ENCODE results near the gene FBLN1. TPM values are rescaled to one million over a fixed set of nuclear protein-coding genes. Genes with fewer than 3 reads are reported as not detected.
A peak's percentile ranks its signal among the peaks of the same experiment; 100 is the strongest.

Gene FBLN1
- polyA plus RNA-seq, 1 of the 3 experiments (the other 2 are of a cell fraction) = 147 TPM

- DNase-seq = no peak
- Histone ChIP-seq H3K4me1 (ENCODE audit: control insufficient read depth in 1 of 2, insufficient read depth in 2 of 2, low read depth in 1 of 2, low read length in 1 of 2) (peaks cover 20 to 40% of the 10 kb centered on the region in 2 experiments; a peak in 2 of 4 replicates), H3K4me2 (no peak overlapping the region), H3K79me2 (ENCODE audit: insufficient read depth) (no peaks in the 10 kb centered on the region), H3K4me3 (ENCODE audit: low read depth in 2 of 2, low read length in 1 of 2) (no peak overlapping the region), H3K27me3 (ENCODE audit: insufficient read depth) (no peaks in the 10 kb centered on the region), H3K9me2 (no peaks in the 10 kb centered on the region), H3K9me3 (no peaks in the 10 kb centered on the region), H3K27ac (ENCODE audit: low read depth in 2 of 2, low read length in 1 of 2) (peak overlapping the region in 1 of 2 experiments; percentile 2; a peak in 1 of 4 replicates), H3F3A (replicated peaks; ENCODE audit: insufficient read depth) (peaks cover 8% of the 10 kb centered on the region), H3K36me3 (replicated peaks in 1 of 2; ENCODE audit: control insufficient read depth in 1 of 2, insufficient read depth in 2 of 2, low read length in 1 of 2) (peaks cover 8 to 21% of the 10 kb centered on the region in 2 experiments), H3K9ac (no peak overlapping the region), H4K20me1 (ENCODE audit: insufficient read depth) (no peaks in the 10 kb centered on the region), H2AFZ (ENCODE audit: low read depth) (no peak overlapping the region)
- TF ChIP-seq SMC3 (IDR thresholded peaks at IDR 0.05; ENCODE audit: low read depth, low read length) = no peak
- TF ChIP-seq NRF1 (IDR thresholded peaks at IDR 0.05; ENCODE audit: low read depth, low read length) = no peak
- no peak for TF ChIP-seq MAX (IDR thresholded peaks at IDR 0.05; ENCODE audit: low read depth)
- TF ChIP-seq FOXM1 (IDR thresholded peaks at IDR 0.05; ENCODE audit: low read depth) = no peak
- no peak for TF ChIP-seq TEAD4 (IDR thresholded peaks at IDR 0.05; ENCODE audit: borderline replicate concordance, insufficient read depth)
- TF ChIP-seq FOXJ3 (CRISPR knock-in tag; IDR thresholded peaks at IDR 0.05) = no peak
- no peak for TF ChIP-seq NFIC (IDR thresholded peaks at IDR 0.05; ENCODE audit: borderline replicate concordance)
- no peak for TF ChIP-seq RAD21 (IDR thresholded peaks at IDR 0.05; ENCODE audit: low read length)
- no peak for TF ChIP-seq JUND (IDR thresholded peaks at IDR 0.05)
- no peak for TF ChIP-seq USF1 (IDR thresholded peaks at IDR 0.05; ENCODE audit: borderline replicate concordance, low read depth)
- TF ChIP-seq TCF12 (IDR thresholded peaks at IDR 0.05) = no peak
- no peak for TF ChIP-seq RXRA (IDR thresholded peaks at IDR 0.05; ENCODE audit: borderline replicate concordance, low read depth)
- TF ChIP-seq EP300 (IDR thresholded peaks at IDR 0.05; ENCODE audit: borderline replicate concordance in 1 of 2, low read depth in 1 of 2, low read length in 1 of 2) = no peak
- TF ChIP-seq ZBTB33 (IDR thresholded peaks at IDR 0.05; ENCODE audit: borderline replicate concordance, low read depth) = no peak
- CTCF ChIA-PET = interaction anchor here (2.3 to 5.1 kb wide), 2 partner anchors 20 to 93 kb away, joined by 6 to 21 read pairs; no protein-coding TSS in a partner anchor
- WGBS (ENCODE audit: low lambda C conversion rate) = 96% methylated on average over 17 of the region's 17 CpGs
- POLR2A ChIA-PET = no interaction called here
Observed at GRCh38 chr22:45533703-45534102, 31.0 kb downstream of the FBLN1 start.

GRCh38 chr22:45534339-45535192 is 31.9 kb downstream of the FBLN1 start:
- ChIA-PET CTCF (interaction anchor here (1.2 to 5.1 kb wide), 3 partner anchors 19 to 93 kb away, joined by 3 to 21 read pairs (median 6); no protein-coding TSS in a partner anchor), POLR2A (no interaction called here)
- Histone ChIP-seq H3K9me2 (no peaks in the 10 kb centered on the region), H3K4me2 (no peak overlapping the region), H3F3A (replicated peaks; ENCODE audit: insufficient read depth) (peaks cover 8% of the 10 kb centered on the region), H3K27me3 (ENCODE audit: insufficient read depth) (no peaks in the 10 kb centered on the region), H3K36me3 (replicated peaks in 1 of 2; ENCODE audit: control insufficient read depth in 1 of 2, insufficient read depth in 2 of 2, low read length in 1 of 2) (peaks cover 8 to 19% of the 10 kb centered on the region in 2 experiments), H4K20me1 (ENCODE audit: insufficient read depth) (no peaks in the 10 kb centered on the region), H3K9ac (no peak overlapping the region), H3K4me3 (ENCODE audit: low read depth in 2 of 2, low read length in 1 of 2) (no peak overlapping the region), H3K79me2 (ENCODE audit: insufficient read depth) (no peaks in the 10 kb centered on the region), H3K9me3 (no peaks in the 10 kb centered on the region), H2AFZ (ENCODE audit: low read depth) (no peak overlapping the region), H3K4me1 (ENCODE audit: control insufficient read depth in 1 of 2, insufficient read depth in 2 of 2, low read depth in 1 of 2, low read length in 1 of 2) (peaks cover 21 to 40% of the 10 kb centered on the region in 2 experiments; a peak in 2 of 4 replicates), H3K27ac (ENCODE audit: low read depth in 2 of 2, low read length in 1 of 2) (no peak overlapping the region; a peak in 1 of 4 replicates)
- TF ChIP-seq NFIC (IDR thresholded peaks at IDR 0.05; ENCODE audit: borderline replicate concordance) = no peak
- no peak for TF ChIP-seq RAD21 (IDR thresholded peaks at IDR 0.05; ENCODE audit: low read length)
- TF ChIP-seq TEAD4 (IDR thresholded peaks at IDR 0.05; ENCODE audit: borderline replicate concordance, insufficient read depth) = no peak
- TF ChIP-seq SIN3A (IDR thresholded peaks at IDR 0.05; ENCODE audit: borderline replicate concordance, low read depth, low read length) = no peak
- TF ChIP-seq RCOR1 (IDR thresholded peaks at IDR 0.05; ENCODE audit: low read length) = no peak
- no peak for TF ChIP-seq JUND (IDR thresholded peaks at IDR 0.05)
- TF ChIP-seq PBX3 (IDR thresholded peaks at IDR 0.05) = no peak
- no peak for TF ChIP-seq CTCF (IDR thresholded peaks at IDR 0.05)
- DNase-seq = no peak
- 83% methylated on average over 4 of the region's 4 CpGs for WGBS (ENCODE audit: low lambda C conversion rate)
